Heart left ventricle (tissue), 16 donors: ENCODE data around the gene ATF7. TPM values are rescaled to one million over a fixed set of nuclear protein-coding genes. Genes with fewer than 3 reads are reported as not detected.
"Not testable (repeated sequence)": the region's sequence is repeated elsewhere in the genome, so short reads cannot be mapped to it uniquely, and the experiment has no call there.

Source experiments
- ATAC-seq, 4 donors: fragments of 200-7000 bp; cut with Tn5 transposase; one replicate each; pipeline ENCODE4 v1.9.1; 2020 to 2022; ENCODE audit warnings: moderate library complexity in 4 of 4, mild to moderate bottlenecking in 3 of 4, moderate number of reproducible peaks in 1 of 4
- DNase-seq, 5 donors: peaks; one replicate each; pipeline ENCODE4 v3.0.0-alpha.2; 2020
- H3K27ac ChIP-seq, 12 donors: fragments of 200-600 bp; sonication (generic) in 4 of 12; one replicate each; pipeline versions ENCODE4 v1.5.0 to v1.8.0; 2016 to 2022; ENCODE audit warnings: mild to moderate bottlenecking in 2 of 12
- H3K27me3 ChIP-seq, 9 donors: fragments of 200-600 bp; sonication (generic) in 2 of 9; one replicate each; pipeline versions ENCODE4 v1.5.1 to v1.8.0; 2016 to 2022; ENCODE audit warnings: mild to moderate bottlenecking in 3 of 9
- H3K36me3 ChIP-seq, 9 donors: fragments of 200-600 bp; sonication (generic) in 2 of 9; one replicate each; pipeline versions ENCODE4 v1.5.0 to v1.8.0; 2018 to 2022; ENCODE audit warnings: mild to moderate bottlenecking in 2 of 9
- H3K4me1 ChIP-seq, 12 donors: fragments of 200-600 bp; sonication (generic) in 4 of 12; one replicate each; pipeline versions ENCODE4 v1.5.0 to v1.8.0; 2016 to 2022; ENCODE audit warnings: mild to moderate bottlenecking in 3 of 12
- H3K4me3 ChIP-seq, 12 donors: fragments of 200-600 bp; sonication (generic) in 4 of 12; one replicate each; pipeline versions ENCODE4 v1.5.0 to v1.8.0; 2017 to 2022; ENCODE audit warnings: mild to moderate bottlenecking in 9 of 12, moderate library complexity in 4 of 12
- H3K9me3 ChIP-seq, 12 donors: fragments of 200-600 bp; sonication (generic) in 4 of 12; one replicate each; pipeline versions ENCODE4 v1.5.0 to v1.8.0; 2016 to 2022; ENCODE audit warnings: mild to moderate bottlenecking in 1 of 12
- POLR2A ChIP-seq, 2 donors: fragments of 450-650 bp; IDR thresholded peaks; one replicate each; pipeline ENCODE4 v1.6.1; 2017; ENCODE audit warnings: antibody characterized with exemption in 2 of 2, mild to moderate bottlenecking in 2 of 2, moderate library complexity in 2 of 2
- WGBS, 4 donors: extraction: QIAGEN DNeasy Blood & Tissue Kit in 2 of 4; methylation state at CpG; one replicate each; pipeline versions ENCODE4 v1.1.5 to v1.1.7; 2013 to 2018; 5-methylcytosine and 5-hydroxymethylcytosine counted together
- intact Hi-C, 10 donors: fragments of 100-400 bp; cut with DNase I; formaldehyde crosslinking; loops; one replicate each; pipeline versions ENCODE4 v1.11.1 to v1.14.2; 2022
- polyA plus RNA-seq, 2 donors: library from polyadenylated mRNA; stranded (reverse); fragments of 200-250 nt; gene quantifications; one replicate each; pipeline ENCODE4 v1.2.3, GENCODE V29; 2013
- total RNA-seq, 9 donors: library from RNA; depleted of rRNA in 2 of 9; stranded (reverse); fragments of >200 nt in 2 of 9; fragmentation: NEBNext Ultra II Directional in 3 of 9; extraction: Animal tissue kit (Norgen Biotek cat#: 25700) in 3 of 9; gene quantifications; one replicate each; pipeline versions ENCODE4 v1.1.0 to v1.2.4, GENCODE V29; 2016 to 2023
- TF ChIP-seq, protein P1 (sequence below), 12 donors: fragments of 200-600 bp; sonication (generic) in 4 of 12; IDR thresholded peaks; one replicate each; pipeline versions ENCODE4 v1.5.0 to v1.8.0; 2018 to 2022; ENCODE audit warnings: antibody characterized with exemption in 12 of 12, mild to moderate bottlenecking in 5 of 12
- donor health status: ischemic (EF 13 %, LVEDD 7.1; RV severe dilation, severe dysfunction).
- donor health status: healthy with polysubstance abuse.
- donor health status: DM: no; HTN: yes; CAD: no.
- donor health status: DM: no; HTN: no; CAD: no.
- donor health status: ischemic (EF 25% LVEDD 6.9; RV normal size, moderate dysfunction).
- donor health status: ischemic (EF 25% LVEDD 5.7; RV mildly dilated, moderate dysfunction).
- donor health status: healthy.
- donor health status: DM: yes; HTN: yes; CAD: no.
- donor health status: ischemic (EF 35%, LVEDD 5.7; RV mildly dilated, moderate dysfunction).
- donor health status: nonischemic (EF 11% LVEDD 7.7; RV severe dilation, severe dysfunction).
- donor health status: DM: yes; HTN: yes; CAD: no.
- donor health status: PGD.
- donor health status: ischemic (EF 29% LVEDD 5.4; RV normal size, mild dysfunction).
- donor health status: nonischemic (EF 23%, LVEDD 6.1; RV moderate dilation, normal function).

Gene ATF7
- total and polyA plus RNA-seq, 11 donors = 20.0 to 43.2 (median 31.8) TPM

DNA sequence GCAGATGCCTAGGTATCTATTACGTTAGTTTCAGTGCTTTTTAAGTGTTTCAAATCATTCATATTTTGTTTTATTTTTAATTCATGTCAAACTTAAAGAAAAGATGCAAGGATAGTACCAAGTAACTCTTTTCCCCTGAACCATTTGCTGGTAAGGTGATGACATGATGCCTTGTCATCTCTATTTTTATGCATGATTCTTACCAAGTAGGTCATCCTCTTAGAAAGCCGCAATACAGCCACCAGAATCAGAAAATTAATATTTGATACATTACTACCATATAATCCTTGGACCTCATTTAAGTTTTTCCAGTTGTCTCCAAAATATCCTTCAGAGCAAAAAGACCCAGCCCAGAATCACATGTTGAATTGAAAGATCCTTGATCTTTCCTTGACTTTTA is 27.4 kb upstream of the ATF7 start:
- Histone ChIP-seq H3K27me3 (no peaks in the 10 kb centered on the region), H3K9me3 (no peaks in the 10 kb centered on the region), H3K36me3 (no peaks in the 10 kb centered on the region), H3K4me3 (no peak overlapping the region), H3K27ac (peak overlapping the region in 1 of 12 donors; percentile 28), H3K4me1 (peaks cover 0 to 15% (median 10%) of the 10 kb centered on the region in 12 donors)
- intact Hi-C loops = no loop called here
- TF ChIP-seq, protein P1, sequence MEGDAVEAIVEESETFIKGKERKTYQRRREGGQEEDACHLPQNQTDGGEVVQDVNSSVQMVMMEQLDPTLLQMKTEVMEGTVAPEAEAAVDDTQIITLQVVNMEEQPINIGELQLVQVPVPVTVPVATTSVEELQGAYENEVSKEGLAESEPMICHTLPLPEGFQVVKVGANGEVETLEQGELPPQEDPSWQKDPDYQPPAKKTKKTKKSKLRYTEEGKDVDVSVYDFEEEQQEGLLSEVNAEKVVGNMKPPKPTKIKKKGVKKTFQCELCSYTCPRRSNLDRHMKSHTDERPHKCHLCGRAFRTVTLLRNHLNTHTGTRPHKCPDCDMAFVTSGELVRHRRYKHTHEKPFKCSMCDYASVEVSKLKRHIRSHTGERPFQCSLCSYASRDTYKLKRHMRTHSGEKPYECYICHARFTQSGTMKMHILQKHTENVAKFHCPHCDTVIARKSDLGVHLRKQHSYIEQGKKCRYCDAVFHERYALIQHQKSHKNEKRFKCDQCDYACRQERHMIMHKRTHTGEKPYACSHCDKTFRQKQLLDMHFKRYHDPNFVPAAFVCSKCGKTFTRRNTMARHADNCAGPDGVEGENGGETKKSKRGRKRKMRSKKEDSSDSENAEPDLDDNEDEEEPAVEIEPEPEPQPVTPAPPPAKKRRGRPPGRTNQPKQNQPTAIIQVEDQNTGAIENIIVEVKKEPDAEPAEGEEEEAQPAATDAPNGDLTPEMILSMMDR (IDR thresholded peaks at IDR 0.05) = no peak
- no peak for TF ChIP-seq POLR2A (IDR thresholded peaks at IDR 0.05)
- no peak for ATAC-seq
- DNase-seq = no peak
- WGBS, 4 donors = 68 to 84% (median 77%) methylated on average over 2 of the region's 2 CpGs

DNA sequence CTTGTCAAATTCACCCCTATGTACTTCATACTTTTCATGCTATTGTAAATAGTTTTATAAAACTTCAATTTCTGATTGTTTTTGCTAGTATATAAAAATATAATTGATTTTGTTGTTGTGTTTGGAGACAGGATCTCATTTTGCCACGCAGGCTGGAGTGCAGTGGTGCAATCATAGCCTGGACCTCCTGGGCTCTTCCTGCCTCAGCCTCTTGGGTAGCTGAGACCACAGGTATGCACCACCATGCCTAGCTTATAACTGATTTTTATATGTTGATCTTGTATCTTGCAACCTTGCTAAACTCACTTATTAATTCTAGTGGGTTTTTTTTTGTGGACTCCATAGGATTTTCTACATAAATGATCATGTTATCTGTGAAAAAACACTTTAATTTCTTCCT is 26.2 kb upstream of the ATF7 start:
- WGBS, 4 donors = 83 to 89% (median 86%) methylated on average over 1 of the region's 1 CpG
- no peak overlapping the region for H3K4me3 ChIP-seq
- H3K36me3 ChIP-seq = no peaks in the 10 kb centered on the region
- H3K9me3 ChIP-seq = no peaks in the 10 kb centered on the region
- peaks cover 0 to 6% (median 0%) of the 10 kb centered on the region in 12 donors for H3K4me1 ChIP-seq
- ATAC-seq (no peak), DNase-seq (no peak)
- intact Hi-C loops = no loop called here
- TF ChIP-seq POLR2A (IDR thresholded peaks at IDR 0.05) = no peak
- TF ChIP-seq, protein P1 (IDR thresholded peaks at IDR 0.05) = no peak
- no peaks in the 10 kb centered on the region for H3K27me3 ChIP-seq
- no peak overlapping the region for H3K27ac ChIP-seq

- intact Hi-C loops = no loop called here
- no peak overlapping the region for H3K27ac ChIP-seq
- TF ChIP-seq, protein P1 (IDR thresholded peaks at IDR 0.05) = no peak
- no peak for TF ChIP-seq POLR2A (IDR thresholded peaks at IDR 0.05)
- H3K4me3 ChIP-seq = no peak overlapping the region
- H3K4me1 ChIP-seq = peaks cover 0 to 6% (median 0%) of the 10 kb centered on the region in 12 donors
- DNase-seq = no peak
- WGBS, 4 donors = 73 to 80% (median 77%) methylated on average over 1 of the region's 1 CpG
- no peak for ATAC-seq
- H3K36me3 ChIP-seq = no peaks in the 10 kb centered on the region
- no peaks in the 10 kb centered on the region for H3K9me3 ChIP-seq
- no peaks in the 10 kb centered on the region for H3K27me3 ChIP-seq
Measured at GRCh38 chr12:53651737-53652136, 25.6 kb upstream of the ATF7 start.

DNA sequence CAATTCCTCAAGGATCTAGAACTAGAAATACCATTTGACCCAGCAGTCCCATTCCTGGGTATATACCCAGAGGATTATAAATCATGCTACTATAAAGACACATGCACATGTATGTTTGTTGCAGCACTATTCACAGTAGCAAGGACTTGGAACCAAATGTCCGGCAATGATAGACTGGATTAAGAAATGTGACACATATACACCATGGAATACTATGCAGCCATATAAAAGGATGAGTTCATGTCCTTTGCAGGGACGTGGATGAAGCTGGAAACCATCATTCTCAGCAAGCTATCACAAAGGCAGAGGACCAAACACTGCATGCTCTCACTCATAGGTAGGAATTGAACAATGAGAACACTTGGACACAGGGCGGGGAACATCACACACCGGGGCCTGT is 20.1 kb upstream of the ATF7 start:
- DNase-seq, H3K4me3 ChIP-seq, H3K36me3 ChIP-seq, H3K9me3 ChIP-seq, intact Hi-C loops, H3K27ac ChIP-seq, ATAC-seq, H3K27me3 ChIP-seq, H3K4me1 ChIP-seq: not testable (repeated sequence)
- WGBS, 4 donors = 79 to 93% (median 88%) methylated on average over 4 of the region's 4 CpGs

DNA sequence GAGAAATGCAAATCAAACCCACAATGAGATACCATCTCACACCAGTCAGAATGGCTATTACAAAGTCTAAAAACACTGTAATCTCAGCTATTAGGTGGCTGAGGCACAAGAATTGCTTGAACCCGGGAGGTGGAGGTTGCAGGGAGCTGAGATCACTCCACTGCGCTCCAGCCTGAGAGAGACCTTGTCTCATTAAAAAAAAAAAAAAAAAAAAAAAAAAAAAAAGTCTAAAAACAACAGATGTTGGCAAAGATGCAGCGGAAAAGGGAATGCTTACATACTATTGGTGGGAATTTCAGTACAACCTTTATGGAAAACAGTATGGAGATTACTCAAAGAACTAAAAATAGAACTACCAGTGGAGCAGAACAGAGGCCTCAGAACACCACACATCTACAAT is 19.0 kb upstream of the ATF7 start:
- Histone ChIP-seq H3K4me3 (no peak overlapping the region), H3K27ac (no peak overlapping the region), H3K36me3 (no peaks in the 10 kb centered on the region), H3K9me3 (no peaks in the 10 kb centered on the region), H3K4me1 (peaks cover 0 to 3% (median 0%) of the 10 kb centered on the region in 12 donors), H3K27me3 (no peaks in the 10 kb centered on the region)
- WGBS, 4 donors = 79 to 87% (median 82%) methylated on average over 3 of the region's 3 CpGs
- DNase-seq = no peak
- intact Hi-C loops = no loop called here
- ATAC-seq = no peak
- TF ChIP-seq, protein P1 (IDR thresholded peaks at IDR 0.05) = no peak
- TF ChIP-seq POLR2A (IDR thresholded peaks at IDR 0.05) = no peak
